GM12878 (cell line): ENCODE measurements around the gene DNAH17.

Source experiments
- CREM ChIP-seq: IDR thresholded peaks from 2 replicates; pipeline ENCODE4 v1.6.1; 2014; ENCODE audit warnings: antibody characterized with exemption, low read depth
- HDAC2 ChIP-seq: fragments of 200-600 bp; sonication (generic); IDR thresholded peaks from 2 replicates; pipeline ENCODE4 v1.6.1; 2017
- HDGF ChIP-seq: fragments of 450-650 bp; IDR thresholded peaks from 2 replicates; pipeline ENCODE4 v1.6.1; 2016; ENCODE audit warnings: antibody characterized with exemption
- NFIC ChIP-seq: IDR thresholded peaks from 2 replicates; pipeline ENCODE4 v1.6.1; 2012; ENCODE audit warnings: low read depth, mild to moderate bottlenecking, inconsistent platforms, low read length, moderate library complexity
- NFYB ChIP-seq: IDR thresholded peaks from 2 replicates; pipeline ENCODE4 v1.6.1; 2011; ENCODE audit warnings: low read depth, mild to moderate bottlenecking, low read length, improper control_type of control experiment, moderate library complexity; ENCODE audit not compliant: insufficient read depth
- POLR2A ChIP-seq: IDR thresholded peaks from 2 replicates; pipeline ENCODE4 v1.6.1; 2011; ENCODE audit warnings: low read depth, mild to moderate bottlenecking, low read length
- SREBF2 ChIP-seq: IDR thresholded peaks from 2 replicates; pipeline ENCODE4 v1.6.1; 2012; ENCODE audit warnings: mild to moderate bottlenecking, low read length
- SRF ChIP-seq, 2 experiments: IDR thresholded peaks; 2 replicates each; pipeline ENCODE4 v1.6.1; 2011; ENCODE audit warnings: low read depth in 2 of 2, low read length in 2 of 2, mild to moderate bottlenecking in 1 of 2, moderate library complexity in 1 of 2
- WRNIP1 ChIP-seq: IDR thresholded peaks from 2 replicates; pipeline ENCODE4 v1.6.1; 2011; ENCODE audit warnings: low read depth, low read length, improper control_type of control experiment, borderline replicate concordance
- TF ChIP-seq, protein P1 (sequence below): fragments of 450-650 bp; IDR thresholded peaks from 2 replicates; pipeline ENCODE4 v1.6.1; 2017; ENCODE audit warnings: mild to moderate bottlenecking
- TF ChIP-seq, protein P2 (sequence below): IDR thresholded peaks from 2 replicates; pipeline ENCODE4 v1.6.1; 2011; ENCODE audit warnings: borderline replicate concordance, low read depth, mild to moderate bottlenecking, moderate library complexity, mixed read lengths, low read length; ENCODE audit not compliant: insufficient read depth; ENCODE audit errors: extremely low read length
- TF ChIP-seq, protein P3 (sequence below), 3 experiments: IDR thresholded peaks in 2 of 3; conservative IDR thresholded peaks in 1 of 3; 2 replicates each; pipeline ENCODE4 v1.5.1; 2011; ENCODE audit warnings: low read depth in 3 of 3, low read length in 3 of 3, mild to moderate bottlenecking in 3 of 3, control low read depth in 2 of 3, moderate library complexity in 2 of 3, inconsistent platforms in 1 of 3, mixed read lengths in 1 of 3; ENCODE audit not compliant: control insufficient read depth in 2 of 3, insufficient read depth in 1 of 3; ENCODE audit errors: extremely low read depth in 1 of 3
- TF ChIP-seq, protein P4 (sequence below): IDR thresholded peaks from 2 replicates; pipeline ENCODE4 v1.6.1; 2011; ENCODE audit warnings: low read depth, mild to moderate bottlenecking, low read length, moderate library complexity, borderline replicate concordance; ENCODE audit errors: extremely low read depth
- TF ChIP-seq, protein P5 (sequence below): IDR thresholded peaks from 2 replicates; pipeline ENCODE4 v1.6.1; 2012; ENCODE audit warnings: mild to moderate bottlenecking, low read depth, low read length

DNA sequence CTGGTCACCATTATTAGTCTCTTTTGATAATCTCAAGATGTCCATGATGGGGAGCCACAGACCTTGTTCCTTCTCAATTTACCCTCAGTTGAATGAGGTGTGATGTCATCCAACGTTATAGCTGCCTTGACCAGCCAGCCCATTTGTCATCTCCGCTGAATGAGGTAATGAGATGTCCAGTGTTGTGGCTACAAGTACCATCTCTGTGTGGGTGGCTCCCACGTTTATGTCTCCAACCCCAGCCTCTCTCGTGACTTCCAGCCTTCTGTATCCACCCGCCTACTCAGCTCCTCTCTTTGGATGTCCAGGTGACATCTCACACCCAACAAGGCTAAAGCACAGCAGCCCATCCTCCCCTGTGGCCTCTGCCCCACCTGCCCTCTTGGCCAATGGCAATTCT is 18.2 kb downstream of the DNAH17 start:
- TF ChIP-seq HDAC2 (no peak), SREBF2 (no peak), HDGF (no peak), WRNIP1 (no peak), NFIC (no peak), SRF (IDR thresholded peaks at IDR 0.05; ENCODE audit: low read depth in 2 of 2, low read length in 2 of 2) (no peak), POLR2A (no peak), NFYB (no peak), CREM (no peak)
- TF ChIP-seq, protein P1, sequence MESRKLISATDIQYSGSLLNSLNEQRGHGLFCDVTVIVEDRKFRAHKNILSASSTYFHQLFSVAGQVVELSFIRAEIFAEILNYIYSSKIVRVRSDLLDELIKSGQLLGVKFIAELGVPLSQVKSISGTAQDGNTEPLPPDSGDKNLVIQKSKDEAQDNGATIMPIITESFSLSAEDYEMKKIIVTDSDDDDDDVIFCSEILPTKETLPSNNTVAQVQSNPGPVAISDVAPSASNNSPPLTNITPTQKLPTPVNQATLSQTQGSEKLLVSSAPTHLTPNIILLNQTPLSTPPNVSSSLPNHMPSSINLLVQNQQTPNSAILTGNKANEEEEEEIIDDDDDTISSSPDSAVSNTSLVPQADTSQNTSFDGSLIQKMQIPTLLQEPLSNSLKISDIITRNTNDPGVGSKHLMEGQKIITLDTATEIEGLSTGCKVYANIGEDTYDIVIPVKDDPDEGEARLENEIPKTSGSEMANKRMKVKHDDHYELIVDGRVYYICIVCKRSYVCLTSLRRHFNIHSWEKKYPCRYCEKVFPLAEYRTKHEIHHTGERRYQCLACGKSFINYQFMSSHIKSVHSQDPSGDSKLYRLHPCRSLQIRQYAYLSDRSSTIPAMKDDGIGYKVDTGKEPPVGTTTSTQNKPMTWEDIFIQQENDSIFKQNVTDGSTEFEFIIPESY: no peak
- TF ChIP-seq, protein P2, sequence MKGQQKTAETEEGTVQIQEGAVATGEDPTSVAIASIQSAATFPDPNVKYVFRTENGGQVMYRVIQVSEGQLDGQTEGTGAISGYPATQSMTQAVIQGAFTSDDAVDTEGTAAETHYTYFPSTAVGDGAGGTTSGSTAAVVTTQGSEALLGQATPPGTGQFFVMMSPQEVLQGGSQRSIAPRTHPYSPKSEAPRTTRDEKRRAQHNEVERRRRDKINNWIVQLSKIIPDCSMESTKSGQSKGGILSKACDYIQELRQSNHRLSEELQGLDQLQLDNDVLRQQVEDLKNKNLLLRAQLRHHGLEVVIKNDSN: no peak
- TF ChIP-seq, protein P3, sequence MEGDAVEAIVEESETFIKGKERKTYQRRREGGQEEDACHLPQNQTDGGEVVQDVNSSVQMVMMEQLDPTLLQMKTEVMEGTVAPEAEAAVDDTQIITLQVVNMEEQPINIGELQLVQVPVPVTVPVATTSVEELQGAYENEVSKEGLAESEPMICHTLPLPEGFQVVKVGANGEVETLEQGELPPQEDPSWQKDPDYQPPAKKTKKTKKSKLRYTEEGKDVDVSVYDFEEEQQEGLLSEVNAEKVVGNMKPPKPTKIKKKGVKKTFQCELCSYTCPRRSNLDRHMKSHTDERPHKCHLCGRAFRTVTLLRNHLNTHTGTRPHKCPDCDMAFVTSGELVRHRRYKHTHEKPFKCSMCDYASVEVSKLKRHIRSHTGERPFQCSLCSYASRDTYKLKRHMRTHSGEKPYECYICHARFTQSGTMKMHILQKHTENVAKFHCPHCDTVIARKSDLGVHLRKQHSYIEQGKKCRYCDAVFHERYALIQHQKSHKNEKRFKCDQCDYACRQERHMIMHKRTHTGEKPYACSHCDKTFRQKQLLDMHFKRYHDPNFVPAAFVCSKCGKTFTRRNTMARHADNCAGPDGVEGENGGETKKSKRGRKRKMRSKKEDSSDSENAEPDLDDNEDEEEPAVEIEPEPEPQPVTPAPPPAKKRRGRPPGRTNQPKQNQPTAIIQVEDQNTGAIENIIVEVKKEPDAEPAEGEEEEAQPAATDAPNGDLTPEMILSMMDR (IDR thresholded peaks at IDR 0.05 in 2 of 3, conservative IDR thresholded peaks at IDR 0.05 in 1 of 3; ENCODE audit: control insufficient read depth in 2 of 3, extremely low read depth in 1 of 3, insufficient read depth in 1 of 3, low read depth in 3 of 3, low read length in 3 of 3): no peak
- TF ChIP-seq, protein P4, sequence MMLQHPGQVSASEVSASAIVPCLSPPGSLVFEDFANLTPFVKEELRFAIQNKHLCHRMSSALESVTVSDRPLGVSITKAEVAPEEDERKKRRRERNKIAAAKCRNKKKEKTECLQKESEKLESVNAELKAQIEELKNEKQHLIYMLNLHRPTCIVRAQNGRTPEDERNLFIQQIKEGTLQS: no peak
- TF ChIP-seq, protein P5, sequence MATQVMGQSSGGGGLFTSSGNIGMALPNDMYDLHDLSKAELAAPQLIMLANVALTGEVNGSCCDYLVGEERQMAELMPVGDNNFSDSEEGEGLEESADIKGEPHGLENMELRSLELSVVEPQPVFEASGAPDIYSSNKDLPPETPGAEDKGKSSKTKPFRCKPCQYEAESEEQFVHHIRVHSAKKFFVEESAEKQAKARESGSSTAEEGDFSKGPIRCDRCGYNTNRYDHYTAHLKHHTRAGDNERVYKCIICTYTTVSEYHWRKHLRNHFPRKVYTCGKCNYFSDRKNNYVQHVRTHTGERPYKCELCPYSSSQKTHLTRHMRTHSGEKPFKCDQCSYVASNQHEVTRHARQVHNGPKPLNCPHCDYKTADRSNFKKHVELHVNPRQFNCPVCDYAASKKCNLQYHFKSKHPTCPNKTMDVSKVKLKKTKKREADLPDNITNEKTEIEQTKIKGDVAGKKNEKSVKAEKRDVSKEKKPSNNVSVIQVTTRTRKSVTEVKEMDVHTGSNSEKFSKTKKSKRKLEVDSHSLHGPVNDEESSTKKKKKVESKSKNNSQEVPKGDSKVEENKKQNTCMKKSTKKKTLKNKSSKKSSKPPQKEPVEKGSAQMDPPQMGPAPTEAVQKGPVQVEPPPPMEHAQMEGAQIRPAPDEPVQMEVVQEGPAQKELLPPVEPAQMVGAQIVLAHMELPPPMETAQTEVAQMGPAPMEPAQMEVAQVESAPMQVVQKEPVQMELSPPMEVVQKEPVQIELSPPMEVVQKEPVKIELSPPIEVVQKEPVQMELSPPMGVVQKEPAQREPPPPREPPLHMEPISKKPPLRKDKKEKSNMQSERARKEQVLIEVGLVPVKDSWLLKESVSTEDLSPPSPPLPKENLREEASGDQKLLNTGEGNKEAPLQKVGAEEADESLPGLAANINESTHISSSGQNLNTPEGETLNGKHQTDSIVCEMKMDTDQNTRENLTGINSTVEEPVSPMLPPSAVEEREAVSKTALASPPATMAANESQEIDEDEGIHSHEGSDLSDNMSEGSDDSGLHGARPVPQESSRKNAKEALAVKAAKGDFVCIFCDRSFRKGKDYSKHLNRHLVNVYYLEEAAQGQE: no peak
